Activated CD4-positive, alpha-beta T cell treated with anti-CD3 and anti-CD28 coated beads, Interleukin-2, amount 50 U/mL, for 48 hours (primary cell): Measurements from ENCODE around the gene SDHAF1.
"Not testable (repeated sequence)": the region's sequence is repeated elsewhere in the genome, so short reads cannot be mapped to it uniquely, and the experiment has no call there.

Source experiments
- DNase-seq, 2 experiments: peaks; one replicate each; pipeline ENCODE4 v3.0.0-alpha.2; 2020

The SDHAF1 gene

DNA sequence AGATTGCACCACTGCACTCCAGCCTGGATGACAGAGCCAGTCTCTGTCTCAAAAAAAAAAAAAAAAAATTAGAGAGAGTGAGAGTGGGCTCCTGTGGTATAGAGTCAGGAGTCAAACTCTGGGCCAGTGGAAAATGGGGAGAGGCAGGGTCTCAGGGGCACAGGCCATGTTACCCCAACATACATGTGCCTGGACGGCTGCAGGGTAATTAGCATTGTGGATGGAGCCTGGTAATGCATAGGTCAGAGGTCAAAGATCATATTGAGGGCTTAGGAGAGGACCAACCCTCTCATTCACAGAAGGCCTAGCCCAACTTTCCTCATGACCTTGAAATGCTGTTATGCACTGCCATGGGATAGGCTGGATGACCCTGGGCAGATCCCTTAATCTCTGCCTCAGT lies 30.6 kb downstream of the SDHAF1 start:
- no peak for DNase-seq

- no peak for DNase-seq
Observed at GRCh38 chr19:36026091-36026876, 31.3 kb downstream of the SDHAF1 start.

DNA sequence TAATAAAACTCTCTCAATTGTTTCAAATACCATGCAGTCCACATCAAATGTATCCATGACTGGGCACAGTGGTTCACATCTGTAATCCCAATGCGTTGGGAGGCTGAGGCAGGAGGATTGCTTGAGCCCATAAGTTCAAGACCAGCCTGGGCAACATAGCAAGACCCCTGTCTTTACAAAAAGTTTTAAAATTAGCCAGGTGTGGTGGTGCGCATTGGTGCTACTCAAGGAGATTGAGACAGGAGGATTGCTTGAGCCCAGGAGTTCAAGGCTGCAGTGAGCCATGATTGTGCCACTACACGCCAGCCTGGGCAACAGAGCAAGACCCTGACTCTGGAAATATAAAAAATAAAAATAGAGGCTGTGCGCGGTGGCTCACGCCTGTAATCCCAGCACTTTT lies 32.7 kb downstream of the SDHAF1 start:
- no peak for DNase-seq

GRCh38 chr19:36028313-36029041 lies 33.5 kb downstream of the SDHAF1 start:
- no peak for DNase-seq

- no peak for DNase-seq
Observed at GRCh38 chr19:36030264-36031148, 35.5 kb downstream of the SDHAF1 start.

DNA sequence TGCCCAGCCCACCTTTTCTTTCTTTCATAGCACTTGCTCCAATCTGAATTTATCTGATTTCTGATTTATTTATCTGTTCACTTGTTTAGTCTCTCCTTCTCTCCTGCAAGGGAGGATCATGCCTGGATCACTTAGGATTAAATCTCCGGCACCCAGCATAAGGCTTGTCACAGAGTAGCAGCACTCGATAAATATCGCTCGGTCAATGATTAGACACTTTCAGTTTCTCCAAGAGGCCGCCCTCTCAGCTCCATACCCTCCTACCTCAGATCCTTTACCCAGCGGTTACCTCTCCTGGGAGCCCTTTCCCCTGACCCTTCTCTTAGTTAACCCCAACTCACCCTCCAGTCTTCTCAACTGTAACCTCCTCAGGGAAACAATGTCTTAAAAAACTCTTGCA lies 36.3 kb downstream of the SDHAF1 start:
- DNase-seq = no peak

- DNase-seq = peak in 1 of 2 experiments; percentile 35
Observed at GRCh38 chr19:36032251-36033104, 37.5 kb downstream of the SDHAF1 start, which contains the start of gene CLIP3. Gene CLIP3 (minus strand): TSS chr19:36032873. CDS start chr19:36032357, 516 bp downstream.

- no peak for DNase-seq
Observed at GRCh38 chr19:36040495-36040894, 45.5 kb downstream of the SDHAF1 start.

- DNase-seq = not testable (repeated sequence)
Observed at GRCh38 chr19:36041092-36041491, 46.1 kb downstream of the SDHAF1 start.

DNA sequence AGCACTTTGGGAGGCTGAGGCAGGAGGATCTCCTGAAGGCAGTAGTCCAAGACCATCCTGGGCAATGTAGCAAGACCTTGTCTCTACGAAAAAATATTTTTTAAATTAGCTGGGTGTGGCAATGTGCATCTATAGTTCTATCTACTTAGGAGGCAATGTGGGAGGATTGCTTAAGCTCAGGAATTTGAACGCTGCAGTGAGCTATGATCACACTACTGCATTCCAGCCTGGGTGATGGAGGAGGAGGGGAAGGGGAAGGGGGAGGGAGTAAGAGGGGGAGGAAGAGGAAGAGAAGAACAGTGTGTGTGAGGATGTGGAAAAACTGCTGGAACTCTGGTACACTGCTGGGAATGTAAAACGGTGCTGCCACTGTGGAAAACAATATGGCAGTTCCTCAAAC lies 46.8 kb downstream of the SDHAF1 start:
- DNase-seq = no peak

DNA sequence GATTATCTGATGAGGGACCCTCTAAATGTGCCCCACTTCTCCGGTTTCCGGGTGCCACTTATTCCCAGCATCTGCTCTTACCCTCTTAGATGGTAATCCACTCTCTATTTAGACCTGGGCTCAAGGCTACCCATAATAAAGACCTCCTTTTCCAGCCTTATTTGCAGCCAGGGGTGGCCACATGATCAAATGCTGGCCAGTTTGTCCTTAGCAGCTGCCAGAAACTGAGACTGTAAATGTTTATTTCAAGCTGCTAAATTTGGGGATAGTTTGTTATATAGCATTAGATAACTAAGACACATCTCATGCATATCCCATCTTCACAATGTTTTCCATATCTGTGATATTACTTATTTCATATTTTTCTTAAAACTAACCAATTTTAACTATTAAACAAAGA lies 49.0 kb downstream of the SDHAF1 start:
- DNase-seq = no peak
